Fibroblast of skin of scalp (primary cell): Measurements from ENCODE around the gene MFSD6.

Source experiments
- DNase-seq: peaks from one replicate; pipeline ENCODE4 v3.0.0-alpha.2; 2013

MFSD6 gene

DNA sequence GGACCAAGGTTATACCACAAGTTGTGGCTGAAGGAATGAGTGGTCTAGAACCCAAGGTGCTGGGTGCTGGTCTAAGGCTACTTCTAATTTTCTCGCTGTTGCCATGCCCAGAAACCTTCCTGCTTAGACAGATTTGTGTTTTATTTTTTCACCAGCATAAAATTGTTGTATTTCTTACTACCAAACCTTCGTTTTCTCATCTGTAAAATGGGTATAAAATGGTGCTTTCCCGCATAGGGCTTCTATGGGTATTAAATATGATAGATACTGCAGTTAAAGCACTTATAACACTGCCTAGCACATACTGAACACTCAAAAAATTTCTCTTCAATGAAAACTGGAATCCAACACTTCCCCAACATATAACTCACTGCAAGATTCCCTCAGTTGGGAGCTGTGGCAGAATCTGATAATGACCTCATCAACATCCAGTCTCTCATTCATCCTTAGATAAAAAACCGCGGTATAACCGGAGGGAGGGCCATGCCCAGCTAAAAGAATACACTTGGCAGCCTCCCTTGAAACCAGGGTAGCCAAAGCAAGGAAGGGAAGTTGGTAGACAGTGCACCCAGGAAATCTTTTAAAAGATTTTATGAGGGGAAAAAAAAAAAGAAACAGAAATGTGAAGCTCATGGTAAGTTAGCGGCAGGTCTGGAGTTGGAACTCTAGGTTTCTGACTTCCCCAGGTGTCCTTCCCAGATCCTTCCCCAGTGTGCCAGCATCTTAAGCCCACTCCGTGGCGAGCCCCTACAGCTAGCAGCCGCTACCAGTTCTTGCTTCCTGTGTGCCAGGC, 125.2 kb downstream of the MFSD6 start:
- no peak for DNase-seq

DNA sequence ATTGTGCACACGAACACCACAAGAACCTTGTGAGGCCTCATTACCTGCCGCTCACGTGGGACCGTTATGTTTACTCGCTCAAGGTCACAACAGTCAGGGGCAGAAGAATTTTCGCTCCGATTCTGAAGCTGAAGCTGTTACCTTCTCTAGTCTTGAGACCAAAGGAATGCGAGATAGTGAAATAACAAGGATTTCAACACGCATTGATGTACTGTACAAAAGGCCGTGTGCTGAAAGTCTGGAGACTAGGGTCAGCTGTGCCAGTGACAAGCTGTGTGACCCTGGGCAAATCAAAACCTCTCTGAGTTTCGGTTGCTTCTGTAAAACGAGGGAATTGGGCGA, 125.8 kb downstream of the MFSD6 start:
- no peak for DNase-seq

DNA sequence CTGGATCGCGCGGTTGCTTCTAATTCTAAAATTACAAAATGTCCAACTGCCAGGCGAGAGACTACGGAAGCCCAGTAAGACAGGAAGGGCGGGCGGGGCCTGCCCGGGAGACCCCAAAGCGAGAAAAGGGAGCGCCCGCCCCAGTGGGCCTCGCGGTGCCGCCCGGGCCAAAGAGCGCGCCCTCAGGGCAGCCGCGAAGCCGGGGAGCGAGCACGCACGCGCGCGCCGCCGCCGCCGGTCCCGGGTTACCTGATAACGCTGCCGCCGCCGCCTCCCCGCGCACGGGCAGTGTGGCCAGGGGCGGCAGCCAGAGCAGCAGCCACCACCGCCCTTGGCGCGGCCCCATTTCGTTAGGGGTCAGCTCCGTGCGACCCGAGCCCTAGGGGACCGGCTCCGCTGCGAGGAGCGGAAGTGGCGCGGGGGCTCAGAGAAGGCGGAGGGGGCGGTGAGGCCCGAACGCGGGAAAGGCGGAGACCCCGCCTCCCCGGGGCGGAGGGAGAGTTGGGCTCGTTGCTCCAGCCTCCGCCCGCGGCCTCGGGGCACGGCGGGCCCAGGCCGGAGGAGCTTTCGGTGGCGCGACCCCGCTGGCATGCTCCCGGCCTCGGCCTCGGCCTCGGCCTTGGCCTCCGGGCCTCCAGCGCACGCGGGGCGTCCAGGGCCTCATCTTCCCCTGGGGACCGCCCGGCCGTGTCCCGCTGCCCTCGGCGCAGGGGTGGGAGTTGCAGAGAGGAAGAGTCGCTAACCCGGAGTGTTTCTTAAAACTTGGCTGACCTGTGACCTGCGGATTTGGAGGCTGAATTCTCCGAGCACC, 126.4 kb downstream of the MFSD6 start, which contains the start of gene NEMP2:
NEMP2 (minus strand) TSS at position 413 of the 811 bp plus-strand sequence; CDS start at position 346, 67 bp downstream.
- DNase-seq: peak; percentile 79

DNA sequence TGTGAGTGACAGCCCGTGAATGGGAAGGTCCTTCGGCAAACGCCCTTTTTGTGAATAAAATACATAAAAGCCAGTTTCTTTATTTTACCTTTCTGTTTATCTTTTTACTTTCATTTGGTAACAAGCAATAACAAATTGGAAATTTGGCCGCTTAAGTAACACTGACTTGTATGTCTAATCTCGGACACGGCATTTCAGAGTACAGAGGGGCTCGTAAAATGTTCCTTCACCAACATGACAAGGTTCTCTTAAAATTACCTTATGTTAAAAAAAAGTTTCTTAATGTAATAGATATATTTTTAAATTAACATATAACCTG, 126.9 kb downstream of the MFSD6 start:
- DNase-seq: no peak

GRCh38 chr2:190535586-190535985, 127.4 kb downstream of the MFSD6 start:
- DNase-seq: no peak

DNA sequence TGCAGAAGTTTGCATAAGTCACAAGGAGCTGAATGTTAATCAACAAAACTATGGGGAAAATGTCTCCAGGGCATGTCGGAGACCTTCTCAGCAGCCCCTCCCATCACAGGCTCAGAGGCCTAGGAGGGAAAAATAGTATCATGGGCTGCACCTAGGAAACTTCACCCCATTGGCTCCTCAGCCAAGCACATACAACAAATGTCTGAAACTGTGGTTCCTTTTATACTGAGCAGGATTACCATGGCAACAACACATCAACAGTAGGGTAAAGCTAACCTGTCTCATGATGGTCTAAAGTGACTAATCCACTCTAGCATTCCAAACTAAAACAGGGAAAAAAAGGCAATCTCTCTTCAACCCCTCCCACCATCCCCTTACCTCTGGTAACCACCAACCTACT, 129.6 kb downstream of the MFSD6 start:
- DNase-seq: no peak

- DNase-seq: no peak
Measured at GRCh38 chr2:190538201-190538600, 130.0 kb downstream of the MFSD6 start.

DNA sequence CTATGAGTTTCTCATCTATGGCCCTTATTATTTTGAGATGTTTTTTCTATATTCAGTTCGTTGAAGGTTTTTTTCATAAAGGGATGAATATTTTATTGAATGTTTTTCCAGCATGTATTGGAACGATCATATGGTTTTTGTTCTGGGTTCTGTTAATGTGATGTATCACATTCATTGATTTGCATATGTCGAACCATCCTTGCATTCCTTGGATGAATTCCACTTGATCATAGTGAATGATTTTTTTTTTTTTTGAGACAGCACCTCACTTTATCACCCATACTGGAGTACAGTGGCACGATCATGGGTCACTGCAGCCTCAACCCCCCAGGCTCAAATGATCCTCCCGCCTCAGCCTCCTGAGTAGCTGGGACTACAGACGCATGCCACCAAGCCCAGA, 131.9 kb downstream of the MFSD6 start:
- no peak for DNase-seq

GRCh38 chr2:190545093-190545492, 136.9 kb downstream of the MFSD6 start:
- DNase-seq: no peak

DNA sequence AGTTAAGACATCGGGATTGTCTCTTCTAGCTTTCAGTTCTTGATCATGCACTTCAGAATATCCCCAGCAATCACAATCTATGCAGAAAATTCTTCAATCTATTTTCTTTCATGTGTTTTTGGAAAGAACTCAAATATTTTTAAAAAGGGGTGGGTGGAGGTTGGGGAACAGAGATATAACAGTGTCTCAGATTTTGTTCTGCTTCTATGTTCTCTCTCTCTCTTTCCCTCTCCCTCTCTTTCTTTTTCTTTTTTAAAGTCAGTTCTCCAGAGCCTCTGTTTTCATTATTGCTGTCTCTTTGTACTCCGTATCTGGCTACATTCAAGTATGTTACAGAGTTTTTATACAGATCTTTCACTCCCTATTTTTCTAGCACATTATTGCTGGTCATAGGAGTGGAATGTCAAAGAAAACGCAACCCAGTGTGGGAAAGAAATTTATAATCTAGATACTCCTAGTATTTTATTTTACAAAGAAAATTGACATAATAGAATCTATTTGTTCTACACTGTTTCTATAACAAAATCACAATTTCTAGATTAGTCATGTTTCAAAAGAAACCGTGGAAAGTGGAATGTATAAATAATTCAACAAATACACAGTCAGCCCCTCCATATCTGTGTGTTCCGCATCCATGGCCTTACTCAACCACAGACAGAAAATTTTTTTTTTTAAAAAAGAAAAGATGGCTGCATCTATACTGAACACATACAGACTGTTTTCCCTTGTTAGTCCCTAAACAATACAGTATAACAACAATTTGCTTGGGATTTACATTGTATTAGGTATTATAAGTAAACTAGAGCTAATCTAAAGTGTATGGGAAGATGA, 137.6 kb downstream of the MFSD6 start:
- peak; percentile 67 for DNase-seq

DNA sequence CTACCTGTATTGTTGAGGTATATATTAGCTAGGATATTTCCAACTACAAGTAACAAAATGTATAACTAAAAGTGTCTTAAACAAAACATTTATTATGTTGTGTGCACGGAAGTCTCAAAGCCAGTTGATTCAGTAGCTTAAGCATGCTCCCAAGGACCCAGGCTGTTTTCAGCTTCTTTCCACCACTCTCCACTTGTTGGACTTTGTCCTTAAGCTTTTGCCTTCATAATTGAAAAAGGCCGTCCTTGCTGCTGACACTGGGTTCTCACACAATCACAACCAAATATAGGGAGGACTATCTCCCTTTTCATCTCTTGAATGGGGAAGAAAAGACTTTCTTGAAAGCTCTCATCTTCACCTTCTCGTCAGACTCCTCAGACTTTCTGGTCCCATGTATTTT, 138.6 kb downstream of the MFSD6 start:
- no peak for DNase-seq

GRCh38 chr2:190547886-190548285, 139.7 kb downstream of the MFSD6 start:
- DNase-seq: no peak

DNA sequence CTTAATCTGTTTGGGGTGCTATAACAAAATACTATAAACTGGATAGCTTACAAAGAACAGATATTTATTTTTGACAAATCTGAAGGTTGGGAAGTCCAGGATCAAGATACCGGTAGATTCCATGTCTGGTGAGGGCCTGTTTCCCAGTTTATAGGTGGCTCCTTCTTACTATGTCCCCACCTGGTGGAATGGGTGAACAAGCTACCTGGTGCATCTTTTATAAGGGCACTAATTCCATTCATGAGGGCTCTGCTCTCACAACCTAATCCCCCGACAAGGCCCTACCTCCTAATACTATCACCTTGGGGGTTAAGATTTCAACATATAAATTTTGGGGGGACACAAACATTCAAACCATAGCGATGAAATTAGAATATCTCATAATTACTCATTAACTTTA, 142.0 kb downstream of the MFSD6 start:
- DNase-seq: no peak
